Glutamatergic neuron (in vitro differentiated cells): ENCODE results near the gene ACBD4. TPM values are rescaled to one million over a fixed set of nuclear protein-coding genes. Genes with fewer than 3 reads are reported as not detected.

Experiments
- DNase-seq: peaks from one replicate; pipeline ENCODE4 v3.0.0; 2022
- H3K27ac Mint-ChIP-seq: one replicate; pipeline ENCODE4 v1.8.0; 2020; ENCODE audit warnings: mild to moderate bottlenecking, mixed read lengths, inconsistent platforms; ENCODE audit not compliant: unreplicated experiment
- H3K27me3 Mint-ChIP-seq: one replicate; pipeline ENCODE4 v1.8.0; 2020; ENCODE audit warnings: mild to moderate bottlenecking, moderate library complexity, mixed read lengths, inconsistent platforms; ENCODE audit not compliant: unreplicated experiment
- H3K36me3 Mint-ChIP-seq: one replicate; pipeline ENCODE4 v1.8.0; 2020; ENCODE audit warnings: mild to moderate bottlenecking, mixed read lengths, inconsistent platforms; ENCODE audit not compliant: unreplicated experiment
- H3K4me1 Mint-ChIP-seq: one replicate; pipeline ENCODE4 v1.8.0; 2020; ENCODE audit warnings: mild to moderate bottlenecking, low read depth, mixed read lengths, inconsistent platforms; ENCODE audit not compliant: unreplicated experiment
- H3K4me3 Mint-ChIP-seq: one replicate; pipeline ENCODE4 v1.8.0; 2020; ENCODE audit warnings: mild to moderate bottlenecking, mixed read lengths, inconsistent platforms; ENCODE audit not compliant: unreplicated experiment
- H3K9me3 Mint-ChIP-seq: one replicate; pipeline ENCODE4 v1.8.0; 2020; ENCODE audit warnings: mild to moderate bottlenecking, moderate library complexity, mixed read lengths, inconsistent platforms; ENCODE audit not compliant: unreplicated experiment
- CTCF ChIP-seq: fragments of 200-600 bp; sonication (generic); IDR thresholded peaks from one replicate; pipeline ENCODE4 v1.5.0; 2021; ENCODE audit not compliant: partially characterized antibody, unreplicated experiment
- total RNA-seq: library from RNA; stranded (reverse); fragmentation: NEBNext Ultra II Directional; extraction: Animal tissue kit (Norgen Biotek cat#: 25700); gene quantifications from one replicate; pipeline ENCODE4 v1.2.1, GENCODE V29; 2021; ENCODE audit not compliant: unreplicated experiment

ACBD4 gene
- total RNA-seq, 1 donor from 2014 or later = 3.7 TPM

DNA sequence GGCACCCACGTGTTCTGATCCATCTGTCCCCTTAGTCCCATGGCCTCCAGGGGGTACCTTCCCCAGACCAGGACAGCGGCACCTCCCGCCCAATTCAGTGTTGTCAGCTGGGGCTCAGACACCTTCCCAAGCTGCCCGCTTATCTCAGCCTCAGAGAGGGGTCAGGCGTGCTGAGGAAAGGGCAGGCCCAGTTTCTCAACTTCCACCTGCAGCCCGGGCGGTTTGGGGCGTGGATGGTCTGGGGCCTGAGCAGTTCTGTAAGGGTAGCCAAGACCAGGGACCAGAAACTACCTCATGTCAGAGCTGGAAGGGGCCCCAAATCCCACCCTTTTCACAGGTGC lies 8.3 kb upstream of the ACBD4 start:
- DNase-seq = no peak
- peaks cover 9% of the 10 kb centered on the region for H3K4me1 Mint-ChIP-seq
- no peak for TF ChIP-seq CTCF
- H3K27ac Mint-ChIP-seq = no peak overlapping the region
- no peak overlapping the region for H3K4me3 Mint-ChIP-seq
- peaks cover 7% of the 10 kb centered on the region for H3K27me3 Mint-ChIP-seq
- H3K9me3 Mint-ChIP-seq = peaks cover 7% of the 10 kb centered on the region
- H3K36me3 Mint-ChIP-seq = no peaks in the 10 kb centered on the region

GRCh38 chr17:45127548-45128300 lies 7.8 kb upstream of the ACBD4 start:
- Mint-ChIP-seq H3K9me3 (peaks cover 7% of the 10 kb centered on the region), H3K27ac (no peak overlapping the region), H3K4me1 (peaks cover 9% of the 10 kb centered on the region), H3K27me3 (peaks cover 7% of the 10 kb centered on the region), H3K4me3 (no peak overlapping the region), H3K36me3 (no peaks in the 10 kb centered on the region)
- no peak for TF ChIP-seq CTCF
- no peak for DNase-seq

- Mint-ChIP-seq H3K27me3 (peaks cover 7% of the 10 kb centered on the region), H3K4me1 (peaks cover 6% of the 10 kb centered on the region), H3K9me3 (peaks cover 7% of the 10 kb centered on the region), H3K4me3 (no peak overlapping the region), H3K27ac (no peak overlapping the region), H3K36me3 (no peaks in the 10 kb centered on the region)
- no peak for TF ChIP-seq CTCF
- no peak for DNase-seq
Measured at GRCh38 chr17:45128331-45128730, 7.2 kb upstream of the ACBD4 start.

DNA sequence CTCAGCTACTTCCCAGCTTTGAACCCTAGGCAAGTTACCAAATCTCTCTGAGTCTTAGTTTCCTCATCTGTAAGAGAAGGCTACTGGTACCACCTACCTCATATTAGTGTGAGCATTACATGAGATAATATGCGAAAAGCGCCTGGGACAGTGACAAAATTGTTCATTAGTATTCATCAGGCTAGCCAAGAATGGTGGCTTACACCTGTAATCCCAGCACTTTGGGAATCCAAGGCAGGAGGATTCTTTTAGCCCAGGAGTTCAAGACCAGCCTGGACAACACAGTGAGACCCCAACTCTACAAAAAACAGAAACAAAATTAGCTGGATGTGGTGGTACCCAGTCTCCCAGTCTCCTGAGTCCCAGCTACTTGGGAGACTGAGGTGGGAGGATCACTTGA lies 6.5 kb upstream of the ACBD4 start:
- Mint-ChIP-seq H3K27me3 (peaks cover 7% of the 10 kb centered on the region), H3K36me3 (no peaks in the 10 kb centered on the region), H3K9me3 (peaks cover 7% of the 10 kb centered on the region), H3K27ac (no peak overlapping the region), H3K4me1 (peaks cover 5% of the 10 kb centered on the region), H3K4me3 (no peak overlapping the region)
- TF ChIP-seq CTCF = no peak
- DNase-seq = no peak

DNA sequence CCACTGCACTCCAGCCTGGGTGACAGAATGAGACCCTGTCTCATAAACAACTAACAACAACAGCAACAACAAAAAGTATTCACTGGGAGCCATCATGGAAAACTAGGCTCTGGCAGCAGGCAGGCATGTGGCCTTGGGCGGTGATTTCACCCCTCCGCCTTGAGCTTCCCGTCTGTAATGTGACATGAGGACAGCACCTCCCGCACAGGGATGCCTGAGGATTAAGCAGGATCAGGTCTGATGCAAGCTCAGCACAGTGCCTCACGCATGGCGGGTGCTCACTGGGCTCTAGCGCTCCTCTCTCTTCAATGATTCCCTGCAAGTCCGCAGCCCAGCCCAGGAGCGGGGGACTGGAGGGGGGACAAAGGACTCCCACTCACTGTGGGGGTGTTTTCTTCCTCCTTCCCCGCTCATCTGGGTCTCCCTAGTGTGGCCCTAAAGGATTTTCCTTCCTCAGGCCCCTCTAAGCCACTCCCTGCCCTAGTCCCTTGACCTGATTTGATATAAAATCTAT lies 6.0 kb upstream of the ACBD4 start:
- Mint-ChIP-seq H3K4me3 (no peak overlapping the region), H3K27me3 (peaks cover 7% of the 10 kb centered on the region), H3K27ac (no peak overlapping the region), H3K9me3 (peaks cover 7% of the 10 kb centered on the region), H3K4me1 (peaks cover 5% of the 10 kb centered on the region), H3K36me3 (no peaks in the 10 kb centered on the region)
- TF ChIP-seq CTCF = no peak
- DNase-seq = no peak
